GM19238 (cell line): ENCODE measurements around the gene SPATC1L.
"Not testable (repeated sequence)": the region's sequence is repeated elsewhere in the genome, so short reads cannot be mapped to it uniquely, and the experiment has no call there.

Source experiments
- DNase-seq: peaks from one replicate; pipeline ENCODE4 v3.0.0; 2011; ENCODE audit warnings: low spot score; ENCODE audit not compliant: insufficient read length

The SPATC1L gene

DNA sequence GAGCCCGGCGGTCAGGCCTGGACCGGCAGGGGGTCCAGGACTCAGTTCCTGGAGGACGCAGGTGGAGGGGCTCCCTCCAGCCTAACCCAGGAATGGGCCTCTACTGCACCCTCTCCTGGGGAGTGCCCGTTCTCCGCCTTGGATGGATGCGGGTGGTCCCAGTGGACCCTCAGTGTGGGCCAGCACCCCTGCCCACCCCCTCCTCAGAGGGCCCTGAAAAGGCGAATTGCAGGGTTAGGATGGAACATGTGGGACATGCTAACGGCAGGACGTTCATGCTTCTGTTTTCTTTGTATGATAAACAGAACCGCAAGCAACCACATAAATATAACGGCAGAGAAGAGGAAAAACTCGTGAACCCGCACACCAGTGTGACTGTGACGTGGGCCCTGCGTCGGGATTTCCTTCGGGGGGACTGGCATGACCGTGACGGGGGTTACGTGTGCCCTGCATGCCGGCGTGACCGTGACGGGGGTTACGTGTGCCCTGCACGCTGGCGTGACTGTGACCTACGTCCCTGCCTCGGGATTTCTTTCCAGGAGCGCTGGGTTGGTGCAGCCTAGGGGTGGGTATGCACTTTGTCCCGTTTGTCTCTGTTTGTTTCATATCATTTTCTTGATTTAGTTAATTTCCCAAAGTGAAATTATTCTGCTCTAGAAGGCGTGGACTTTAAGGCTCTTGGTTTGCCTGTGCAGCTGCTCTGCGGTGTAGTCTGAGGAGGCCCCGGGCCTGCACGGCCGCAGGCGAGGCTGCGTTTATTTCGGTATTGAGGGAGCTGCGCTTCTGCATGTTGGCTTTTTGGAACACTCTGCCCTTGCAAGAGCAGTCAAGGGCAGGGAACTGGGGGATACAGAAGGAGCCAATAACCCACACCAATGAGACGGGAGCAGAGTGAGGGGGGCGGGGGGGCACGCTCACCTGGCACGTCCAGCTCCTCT lies 32.0 kb downstream of the SPATC1L start:
- DNase-seq, result no peak

DNA sequence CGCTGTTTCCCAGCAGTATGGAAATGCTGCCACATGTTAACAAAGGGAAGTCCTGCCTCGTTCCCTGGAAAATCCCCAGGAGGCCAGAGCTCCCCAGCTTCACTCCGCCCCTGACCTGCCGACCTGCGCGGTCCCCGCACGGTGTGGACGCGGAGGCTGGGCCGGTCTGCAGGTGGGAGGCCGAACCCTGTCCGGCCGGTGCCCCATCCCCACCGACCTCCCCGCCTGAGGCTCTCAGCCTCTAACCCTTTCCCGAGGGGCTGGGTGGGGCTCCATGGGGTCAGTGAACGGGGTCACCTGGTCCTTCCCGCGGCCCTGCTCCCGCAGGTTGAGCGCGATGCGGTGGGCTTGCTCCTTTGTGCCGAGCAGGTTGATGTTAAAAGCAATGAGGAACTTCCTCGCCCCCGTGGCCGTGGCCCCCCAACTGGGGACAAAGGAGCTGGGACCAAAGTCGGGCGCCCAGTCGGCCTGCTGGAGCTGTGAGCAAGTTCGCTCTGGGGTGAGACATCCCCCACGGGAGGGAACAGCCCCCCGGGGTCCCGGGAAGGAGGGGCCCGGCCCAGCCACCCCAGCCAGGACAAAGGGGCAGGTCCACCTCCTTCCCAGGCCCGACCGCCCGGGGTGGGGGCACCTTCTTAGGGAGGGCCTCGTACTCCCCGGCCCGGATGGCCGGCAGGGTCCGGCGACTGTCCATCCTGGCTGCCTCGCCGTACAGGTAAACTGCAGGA lies 32.8 kb downstream of the SPATC1L start:
- no peak for DNase-seq

DNA sequence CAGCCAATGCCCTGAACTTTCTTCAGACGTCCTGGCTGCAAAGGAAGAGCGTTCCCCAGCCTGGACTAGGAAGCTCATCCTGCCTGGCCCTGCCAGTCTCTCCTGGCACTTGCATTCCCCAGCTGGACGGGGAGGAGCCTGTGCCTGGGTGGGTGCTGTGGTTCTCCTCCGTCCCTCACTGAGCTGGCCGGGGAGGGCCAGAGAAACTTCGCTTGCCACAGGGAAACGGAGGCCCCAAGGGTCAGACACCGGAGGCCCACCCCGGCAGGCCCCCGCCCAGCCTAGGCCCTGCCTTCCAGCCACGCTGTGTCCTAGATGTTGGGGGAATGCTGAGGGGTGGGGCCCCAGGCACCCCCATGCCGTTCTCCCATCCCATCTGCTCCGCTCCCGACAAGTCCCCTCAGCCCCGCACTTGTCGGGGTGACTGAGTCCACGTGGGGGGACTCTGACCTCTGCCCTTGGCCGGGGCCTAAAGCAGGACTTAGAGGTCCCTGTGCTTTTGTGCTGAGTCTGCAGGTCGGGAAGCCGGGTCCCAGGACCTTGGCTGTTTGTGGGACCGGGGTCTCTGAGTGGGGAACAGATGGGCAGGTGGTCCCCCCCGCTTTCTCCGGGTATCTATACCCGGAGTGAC lies 33.7 kb downstream of the SPATC1L start:
- DNase-seq, result no peak

DNA sequence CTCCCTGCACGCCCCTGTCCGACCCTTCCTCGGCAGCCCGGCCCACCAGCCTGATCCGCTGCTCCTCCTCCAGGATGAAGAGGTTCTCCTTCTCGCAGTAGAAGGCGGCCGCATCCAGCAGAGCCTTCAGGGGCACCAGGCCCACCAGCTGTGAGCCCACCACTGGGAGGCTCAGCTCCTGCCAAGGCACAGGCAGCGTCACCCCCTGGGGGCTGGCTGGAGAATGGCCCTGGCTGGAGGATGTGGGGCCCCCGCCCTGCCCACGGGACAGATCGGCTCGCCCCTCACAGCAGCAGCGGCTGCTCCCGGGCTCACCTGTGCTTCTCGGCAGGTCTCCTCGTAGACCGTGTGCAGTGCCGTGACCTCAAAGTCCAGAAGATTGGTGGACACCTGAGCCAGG lies 34.2 kb downstream of the SPATC1L start:
- DNase-seq, result no peak

DNA sequence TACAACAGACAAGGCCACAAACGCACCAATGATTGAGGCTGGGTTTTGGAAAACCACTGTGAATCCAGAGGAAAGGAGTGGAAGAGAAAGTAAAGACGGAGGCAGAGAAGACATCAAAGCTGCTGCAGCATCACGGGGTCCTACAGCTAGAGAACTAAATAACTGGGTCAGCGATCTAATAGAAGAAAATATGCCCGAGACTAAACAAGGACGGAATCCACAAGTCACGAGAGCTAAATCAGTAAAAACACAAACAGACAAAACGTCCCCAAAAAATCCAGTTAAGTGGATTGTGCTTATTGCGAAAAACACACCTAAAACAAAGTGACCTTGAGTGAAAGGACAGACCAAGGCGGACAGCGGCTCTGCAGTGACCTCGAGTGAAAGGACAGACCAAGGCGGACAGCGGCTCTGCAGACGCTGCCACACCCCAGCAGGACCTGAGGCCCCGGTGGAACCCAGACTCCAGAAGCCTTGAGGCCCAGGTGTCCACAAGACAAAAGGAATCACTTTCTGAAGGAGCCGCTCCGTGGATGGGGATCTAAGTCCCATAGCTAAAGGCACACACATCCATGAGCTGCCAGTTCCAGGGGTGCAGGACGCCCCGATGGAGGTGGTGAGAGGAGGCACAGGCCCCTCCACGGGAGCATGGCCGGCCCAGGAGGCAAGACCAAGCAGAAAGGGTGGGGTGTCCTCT lies 34.9 kb downstream of the SPATC1L start:
- DNase-seq, result no peak

DNA sequence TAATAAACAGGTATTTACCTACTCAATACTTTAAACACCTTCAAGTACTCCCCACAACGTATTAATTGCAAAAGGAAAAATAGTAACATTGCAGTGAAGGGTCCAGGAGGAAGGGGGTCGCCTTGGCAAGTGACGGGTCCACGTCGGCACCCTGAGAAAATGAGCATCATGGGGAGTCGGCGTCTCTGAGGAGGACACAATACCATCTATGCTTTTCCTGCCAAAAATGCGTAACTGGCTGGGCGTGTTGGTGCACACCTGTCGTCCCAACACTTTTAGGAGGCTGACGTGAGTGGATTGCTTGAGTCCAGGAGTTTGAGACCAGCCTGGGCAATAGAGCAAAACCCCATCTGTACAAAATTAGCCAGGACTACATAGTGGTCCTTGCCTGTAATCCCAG lies 36.2 kb downstream of the SPATC1L start:
- DNase-seq, result no peak

DNA sequence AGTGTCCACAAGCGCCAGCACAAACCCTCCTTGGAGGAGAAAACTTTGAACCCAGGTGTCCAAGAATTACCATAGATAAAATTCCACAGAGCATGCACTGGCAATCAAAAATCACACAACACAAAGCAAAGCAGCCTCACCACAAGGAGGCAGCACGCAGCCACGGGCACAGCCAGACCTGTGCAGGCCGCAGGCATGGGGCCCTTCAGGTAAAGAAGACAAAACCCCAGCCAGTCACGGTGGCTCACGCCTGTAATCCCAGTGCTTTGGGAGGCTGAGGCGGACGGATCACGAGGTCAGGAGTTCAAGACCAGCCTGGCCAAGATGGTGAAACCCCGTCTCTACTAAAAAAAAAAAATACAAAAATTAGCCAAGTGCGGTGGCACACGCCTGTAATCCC lies 36.8 kb downstream of the SPATC1L start:
- DNase-seq, result not testable (repeated sequence)

DNA sequence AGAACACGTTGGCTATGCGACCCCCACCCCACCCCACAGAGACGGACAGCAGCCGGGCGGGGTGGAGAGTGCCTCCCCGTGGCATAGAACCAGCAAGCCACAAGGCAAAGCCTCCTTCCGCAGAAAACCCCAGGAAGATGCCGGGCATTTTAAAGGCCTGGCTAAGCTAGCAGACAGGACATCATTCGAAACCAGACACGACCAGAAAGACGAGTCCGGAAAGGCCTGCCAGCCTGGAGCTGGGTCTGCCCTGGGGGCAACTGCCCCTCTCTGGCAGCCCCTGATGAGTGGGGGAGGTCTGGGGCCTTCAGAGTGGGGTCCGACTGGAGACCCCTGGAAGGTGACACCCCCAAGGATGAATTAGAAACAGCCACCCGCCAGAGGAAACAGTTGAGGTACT lies 37.4 kb downstream of the SPATC1L start:
- DNase-seq, result no peak

DNA sequence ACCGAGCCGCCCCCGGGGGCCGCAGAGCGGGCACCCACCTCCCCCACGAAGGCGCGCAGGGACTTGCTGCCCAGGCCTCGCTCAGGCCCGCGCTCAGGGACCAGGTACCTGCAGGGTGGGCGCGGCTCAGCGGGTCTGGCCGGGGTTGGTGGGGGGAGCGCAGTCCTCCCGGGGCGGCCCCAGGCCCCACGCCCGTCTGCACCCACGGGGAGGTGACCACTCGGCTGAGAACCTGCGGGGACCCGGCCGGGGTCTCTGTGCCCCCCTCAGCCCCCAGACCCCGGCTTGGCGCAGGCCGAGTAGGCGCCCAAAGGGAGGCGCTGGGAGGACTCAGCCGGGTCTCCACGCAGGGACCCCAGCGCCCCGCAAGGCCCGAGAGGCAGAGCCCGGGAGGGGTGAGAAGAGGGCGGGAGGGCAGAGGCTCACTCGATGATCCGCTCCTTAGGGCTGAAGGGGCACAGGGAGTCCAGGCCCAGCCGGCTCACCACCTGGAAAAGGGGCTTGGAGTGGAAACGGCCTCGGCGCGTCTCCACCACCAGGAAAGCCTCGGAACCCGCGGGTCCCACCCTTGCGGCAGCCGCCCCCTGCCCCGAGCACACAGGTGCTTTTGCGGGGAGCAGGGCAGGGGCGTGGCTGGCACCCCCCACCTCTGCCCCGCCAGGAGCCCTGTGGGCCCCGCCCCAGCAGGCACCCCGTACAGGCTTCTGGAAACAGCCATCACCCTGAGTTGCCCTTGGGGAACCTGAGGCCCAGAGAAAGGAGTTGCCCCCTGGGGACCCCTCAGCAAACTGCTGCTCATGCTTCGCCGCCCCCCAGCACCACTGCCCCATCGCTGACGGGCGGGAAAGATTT lies 38.2 kb downstream of the SPATC1L start:
- no peak for DNase-seq

DNA sequence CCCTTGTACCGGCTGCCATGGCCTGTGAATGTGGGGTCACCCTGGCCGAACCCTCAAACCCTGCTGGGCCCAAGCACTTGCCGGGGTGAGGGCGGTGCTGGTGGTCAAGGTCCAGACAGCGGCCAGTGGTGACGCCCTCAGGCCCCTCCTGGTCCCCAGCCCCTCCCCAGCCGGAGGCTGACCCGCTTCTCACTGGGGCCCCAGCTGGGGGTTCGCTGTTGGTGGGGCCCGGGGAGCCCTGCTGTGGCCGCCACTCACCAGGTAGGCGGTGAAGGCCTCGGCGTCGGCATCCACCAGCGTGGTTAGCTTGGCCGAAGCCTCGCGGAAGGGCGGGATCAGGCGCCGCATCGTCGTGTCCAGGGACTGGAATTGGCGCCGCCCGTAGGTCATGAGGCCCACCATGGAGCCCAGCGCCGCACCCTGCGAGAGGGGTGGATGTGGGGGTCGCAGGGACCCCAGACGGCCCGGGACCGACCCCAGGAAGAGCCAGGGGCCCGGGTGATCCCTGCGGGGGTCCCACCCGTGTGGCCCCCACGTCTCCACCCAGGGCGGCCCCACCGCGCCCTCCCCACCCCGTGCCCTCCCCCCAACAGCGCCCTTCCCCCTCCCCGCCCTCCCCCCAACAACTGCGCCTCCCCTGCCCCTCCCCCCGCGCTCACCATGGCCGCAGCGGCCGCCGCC lies 39.0 kb downstream of the SPATC1L start:
- DNase-seq, result no peak

DNA sequence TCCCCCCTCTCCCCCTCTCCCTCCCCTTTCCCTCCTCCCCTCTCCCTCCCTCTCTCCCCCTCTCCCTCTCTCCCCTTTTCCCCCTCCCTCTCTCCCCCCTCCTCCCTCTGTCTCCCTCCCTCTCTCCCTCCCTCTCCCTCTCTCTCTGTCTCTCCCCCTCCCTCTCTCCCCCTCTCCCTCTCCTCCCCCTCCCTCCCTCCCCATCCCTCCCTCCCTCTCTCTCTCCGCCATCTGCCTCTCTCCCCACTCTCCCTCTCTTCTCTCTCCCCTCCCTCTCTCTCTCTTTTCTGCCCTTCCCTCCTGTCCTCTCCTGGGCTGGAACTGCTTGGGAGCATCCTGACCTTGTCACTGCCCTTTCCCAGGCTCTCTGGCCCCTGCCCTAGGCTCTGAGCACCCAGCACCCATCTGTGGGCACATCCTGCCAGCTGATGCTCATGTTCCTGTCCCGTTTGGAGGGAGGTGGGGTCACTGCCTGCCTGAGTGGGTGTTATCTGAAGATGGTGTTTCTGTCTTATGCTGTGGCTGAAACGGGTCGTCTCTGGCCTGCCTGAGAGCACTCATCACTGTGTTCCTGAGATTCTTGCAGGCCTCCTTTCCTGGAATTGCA lies 39.7 kb downstream of the SPATC1L start:
- no peak for DNase-seq

DNA sequence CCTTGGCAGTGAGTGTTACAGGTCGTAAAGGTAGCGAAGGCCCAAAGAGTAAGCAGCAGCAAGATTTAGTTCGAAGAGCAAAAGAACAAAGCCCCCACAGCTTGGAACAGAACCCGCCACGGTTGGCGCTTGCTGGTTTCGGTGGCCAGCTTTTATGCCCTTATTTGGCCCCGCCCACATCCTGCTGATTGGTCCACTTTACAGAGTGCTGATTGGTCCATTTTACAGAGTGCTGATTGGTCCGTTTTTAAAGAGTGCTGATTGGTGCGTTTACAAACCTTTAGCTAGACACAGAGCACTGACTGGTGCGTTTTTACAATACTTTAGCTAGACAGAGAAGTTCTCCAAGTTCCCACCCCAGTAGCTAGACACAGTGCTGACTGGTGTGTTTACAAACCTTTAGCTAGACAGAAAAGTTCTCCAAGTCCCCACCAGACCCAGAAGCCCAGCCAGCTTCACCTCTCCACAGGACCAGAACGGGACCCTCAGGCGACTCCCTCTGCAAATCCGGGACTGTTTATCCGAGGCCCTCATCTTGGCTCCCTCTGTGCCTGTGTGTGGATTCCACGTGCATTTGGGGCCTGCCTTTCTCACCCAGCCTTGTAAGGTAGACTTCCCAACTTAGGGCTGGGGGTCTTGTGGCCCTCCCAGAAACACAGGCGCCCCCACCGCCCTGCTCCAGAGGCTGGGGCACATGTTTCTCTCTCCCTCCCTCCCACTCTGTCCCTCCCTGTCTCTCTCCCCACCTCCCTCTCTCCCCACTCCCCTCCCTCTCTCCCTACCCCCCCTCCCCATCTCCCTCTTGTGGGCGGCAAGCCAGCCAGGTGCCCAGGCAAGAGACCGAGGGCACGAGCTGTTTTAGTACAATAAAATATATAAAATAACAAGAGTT lies 41.4 kb downstream of the SPATC1L start:
- DNase-seq, result no peak

DNA sequence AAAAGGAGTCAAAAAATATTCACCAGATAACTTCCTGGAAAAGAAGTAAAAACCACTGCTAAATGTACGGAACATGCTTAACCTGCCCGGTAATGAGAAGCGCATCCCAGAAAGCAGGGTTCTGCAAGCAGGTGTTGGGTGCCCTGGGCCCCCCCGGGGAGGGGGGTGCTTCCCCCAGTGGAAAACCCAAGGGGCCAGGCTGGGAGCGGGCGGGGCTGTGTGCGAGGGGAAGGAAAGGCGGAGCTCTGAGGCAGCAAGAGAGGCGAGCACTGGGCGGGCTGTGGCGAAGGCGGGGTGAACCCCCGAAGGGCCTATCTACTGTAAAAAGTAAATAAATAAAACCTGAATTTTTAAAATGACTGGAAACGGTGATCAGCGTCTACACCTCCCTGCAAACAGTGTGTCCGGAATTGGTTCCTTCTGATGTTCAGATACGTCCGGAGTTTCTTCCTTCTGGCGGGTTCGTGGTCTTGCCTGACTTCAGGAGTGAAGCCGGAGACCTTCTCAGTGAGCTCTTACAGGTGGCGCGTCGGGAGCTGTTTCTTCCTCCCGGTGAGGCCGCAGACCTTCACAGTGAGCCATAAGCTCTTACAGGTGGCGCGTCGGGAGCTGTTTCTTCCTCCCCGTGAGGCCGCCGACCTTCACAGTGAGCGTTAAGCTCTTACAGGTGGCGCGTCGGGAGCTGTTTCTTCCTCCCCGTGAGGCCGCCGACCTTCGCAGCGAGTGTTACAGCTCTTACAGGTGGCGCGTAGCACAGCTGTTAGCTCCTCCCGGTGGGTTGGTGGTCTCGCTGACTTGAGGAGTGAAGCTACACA lies 42.3 kb downstream of the SPATC1L start:
- DNase-seq, result no peak

DNA sequence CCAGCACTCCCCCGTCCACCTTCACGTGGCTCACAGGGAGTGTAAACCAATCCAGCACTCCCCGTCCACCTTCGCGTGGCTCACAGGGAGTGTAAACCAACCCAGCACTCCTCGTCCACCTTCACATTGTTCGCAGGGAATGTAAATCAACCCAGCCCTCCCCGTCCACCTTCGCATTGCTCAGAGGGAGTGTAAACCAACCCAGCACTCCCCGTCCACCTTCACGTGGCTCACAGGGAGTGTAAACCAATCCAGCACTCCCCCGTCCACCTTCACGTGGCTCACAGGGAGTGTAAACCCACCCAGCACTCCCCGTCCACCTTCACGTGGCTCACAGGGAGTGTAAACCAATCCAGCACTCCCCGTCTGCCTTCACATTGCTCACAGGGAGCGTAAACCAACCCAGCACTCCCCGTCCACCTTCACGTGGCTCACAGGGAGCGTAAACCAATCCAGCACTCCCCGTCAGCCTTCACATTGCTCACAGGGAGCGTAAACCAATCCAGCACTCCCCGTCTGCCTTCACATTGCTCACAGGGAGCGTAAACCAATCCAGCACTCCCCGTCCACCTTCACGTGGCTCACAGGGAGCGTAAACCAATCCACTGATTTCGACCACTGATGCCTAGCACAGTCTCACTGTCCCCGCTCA lies 43.8 kb downstream of the SPATC1L start:
- not testable (repeated sequence) for DNase-seq

DNA sequence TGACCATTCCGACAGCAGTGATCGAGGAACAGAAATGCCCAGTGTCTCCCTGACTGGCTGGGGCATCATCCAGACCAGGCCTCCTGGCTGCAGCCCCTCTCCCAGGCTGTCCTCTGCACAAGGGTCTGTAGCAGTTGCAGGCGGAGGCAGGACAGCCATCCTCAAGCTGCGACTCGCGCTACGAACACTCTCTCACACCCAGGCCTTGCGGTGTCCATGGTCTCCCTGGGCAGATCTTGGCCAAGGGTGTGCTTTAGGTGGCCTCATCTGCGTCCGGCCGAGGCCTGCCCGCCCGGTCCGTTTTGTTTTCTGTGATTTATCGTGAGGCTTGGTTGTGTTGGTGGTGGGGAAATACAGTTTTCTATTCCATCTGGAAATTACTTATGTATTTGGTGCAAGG lies 44.6 kb downstream of the SPATC1L start:
- DNase-seq, result no peak

DNA sequence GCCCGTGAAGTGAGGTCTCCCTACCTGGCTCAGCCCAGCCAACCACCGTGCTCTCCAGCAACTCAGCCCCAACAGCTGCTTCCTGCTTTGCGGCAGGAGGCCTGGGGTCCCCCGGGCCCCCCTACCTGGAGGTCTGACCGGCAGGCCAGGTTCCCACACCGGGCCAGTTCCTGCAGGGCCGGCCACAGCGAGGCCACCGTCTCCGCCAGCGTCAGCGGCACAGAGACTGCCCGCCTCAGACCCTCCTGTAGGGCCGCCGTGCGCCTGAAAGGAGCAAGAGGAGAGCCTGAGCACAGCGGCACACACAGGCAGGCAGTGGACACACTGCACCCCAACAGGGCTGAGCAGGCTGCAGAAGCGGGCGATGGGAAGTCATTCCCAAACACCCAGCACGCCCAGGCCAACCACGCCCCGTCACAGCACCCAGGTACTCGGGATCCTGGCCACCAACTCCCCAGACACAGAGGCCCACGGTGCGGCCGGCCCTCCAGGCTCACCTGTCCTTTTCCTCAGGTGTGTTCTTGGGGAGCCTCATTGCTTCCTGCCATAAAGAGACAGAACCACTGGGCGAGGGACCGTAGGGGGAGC lies 45.8 kb downstream of the SPATC1L start:
- no peak for DNase-seq

DNA sequence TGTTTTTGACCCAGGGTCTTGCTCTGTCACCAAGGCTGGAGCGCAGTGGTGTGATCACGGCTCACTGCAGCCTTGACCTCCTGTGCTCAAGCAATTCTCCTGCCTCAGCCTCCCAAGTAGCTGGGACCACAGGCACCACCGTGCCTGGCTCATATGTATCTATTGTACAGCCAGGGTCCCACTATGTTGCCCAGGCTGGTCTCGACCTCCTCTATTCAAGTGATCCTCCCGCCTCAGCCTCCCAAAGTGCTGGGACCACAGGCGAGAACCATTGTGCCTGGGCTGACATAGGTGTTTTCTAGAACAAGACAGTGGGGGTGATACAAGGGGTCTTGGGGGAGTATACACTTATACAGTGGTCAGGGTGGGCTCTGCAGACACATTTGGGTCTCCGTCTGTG lies 46.4 kb downstream of the SPATC1L start:
- no peak for DNase-seq
